Gastrocnemius medialis (tissue), 4 donors: ENCODE measurements around the gene ARHGAP22.

Experiments used
- CTCF ChIP-seq, 5 experiments: fragments of 450-650 bp in 3 of 5; fragments of 200-600 bp in 2 of 5; sonication (generic) in 2 of 5; IDR thresholded peaks in 4 of 5; conservative IDR thresholded peaks in 1 of 5; 1 replicate in 4 of 5; 2 replicates in 1 of 5; pipeline ENCODE4 v1.5.1; 2016 to 2019; ENCODE audit warnings: antibody characterized with exemption in 5 of 5, mild to moderate bottlenecking in 3 of 5, moderate library complexity in 3 of 5
- POLR2A ChIP-seq, 2 donors: fragments of 450-650 bp; IDR thresholded peaks; one replicate each; pipeline ENCODE4 v1.6.1; 2017; ENCODE audit warnings: antibody characterized with exemption in 2 of 2, mild to moderate bottlenecking in 2 of 2, moderate library complexity in 2 of 2

DNA sequence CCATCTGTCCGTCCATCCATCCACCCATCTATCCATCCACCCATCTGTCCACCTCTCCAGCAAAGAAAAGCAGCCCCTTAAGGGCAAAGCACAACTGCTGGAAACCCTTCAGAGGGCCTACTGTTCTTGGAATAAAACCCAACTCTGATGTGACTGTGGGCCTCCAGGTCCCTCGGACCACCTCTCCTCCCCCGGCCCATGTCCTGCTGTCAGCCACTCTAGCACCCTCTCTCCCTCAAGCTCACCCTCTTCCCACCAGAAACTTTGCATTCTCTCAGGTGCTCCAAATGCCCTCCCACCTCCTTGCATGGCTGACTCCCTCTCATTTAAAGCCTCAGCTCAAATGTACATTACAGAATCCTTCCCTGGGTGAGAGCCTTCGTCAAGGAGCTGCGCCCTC, 110.3 kb downstream of the ARHGAP22 start:
- TF ChIP-seq POLR2A (IDR thresholded peaks at IDR 0.05), result no peak
- TF ChIP-seq CTCF (IDR thresholded peaks at IDR 0.05 in 4 of 5, conservative IDR thresholded peaks at IDR 0.05 in 1 of 5), result no peak
